Mesenchymal stem cell (in vitro differentiated cells and primary cell): ENCODE measurements around the gene OLIG3.

Source experiments
- DNase-seq: peaks from one replicate; pipeline ENCODE4 v3.0.0-alpha.2; 2013
- H2AFZ ChIP-seq: one replicate; pipeline ENCODE4 v1.6.1; 2013; ENCODE audit warnings: low read depth, mild to moderate bottlenecking, control low read depth, inconsistent platforms, low read length, moderate library complexity
- H2AK5ac ChIP-seq: 2 replicates; pipeline ENCODE4 v1.6.1; 2013; ENCODE audit warnings: low read length, moderate library complexity, mild to moderate bottlenecking, inconsistent platforms; ENCODE audit not compliant: severe bottlenecking
- H2BK120ac ChIP-seq: one replicate; pipeline ENCODE4 v1.6.1; 2013; ENCODE audit warnings: low read depth, mild to moderate bottlenecking, inconsistent platforms, low read length, moderate library complexity
- H2BK12ac ChIP-seq, 2 experiments: one replicate each; pipeline ENCODE4 v1.6.1; 2013; ENCODE audit warnings: inconsistent platforms in 2 of 2, low read length in 2 of 2, mild to moderate bottlenecking in 2 of 2, moderate library complexity in 2 of 2, control low read depth in 1 of 2
- H2BK15ac ChIP-seq: one replicate; pipeline ENCODE4 v1.6.1; 2013; ENCODE audit warnings: mild to moderate bottlenecking, low read depth, inconsistent platforms; ENCODE audit not compliant: poor library complexity, severe bottlenecking
- H2BK5ac ChIP-seq: 2 replicates; pipeline ENCODE4 v1.6.1; 2013; ENCODE audit warnings: low read depth, mild to moderate bottlenecking, low read length, control low read depth, inconsistent platforms; ENCODE audit not compliant: poor library complexity, severe bottlenecking
- H3K14ac ChIP-seq, 2 experiments: one replicate each; pipeline ENCODE4 v1.6.1; 2013; ENCODE audit warnings: inconsistent platforms in 2 of 2, low read length in 2 of 2, control low read depth in 1 of 2, mild to moderate bottlenecking in 1 of 2, moderate library complexity in 1 of 2
- H3K18ac ChIP-seq, 2 experiments: one replicate each; pipeline ENCODE4 v1.6.1; 2013; ENCODE audit warnings: inconsistent platforms in 2 of 2, low read length in 2 of 2, control low read depth in 1 of 2, low read depth in 1 of 2, mild to moderate bottlenecking in 1 of 2
- H3K23ac ChIP-seq, 2 experiments: one replicate each; pipeline ENCODE4 v1.6.1; 2013; ENCODE audit warnings: inconsistent platforms in 2 of 2, low read length in 2 of 2, mild to moderate bottlenecking in 2 of 2, moderate library complexity in 2 of 2, control low read depth in 1 of 2
- H3K27ac ChIP-seq: 2 replicates; pipeline ENCODE4 v1.5.1; 2013; ENCODE audit warnings: mild to moderate bottlenecking, moderate library complexity, low read length, control low read depth, inconsistent platforms; ENCODE audit not compliant: poor library complexity, severe bottlenecking
- H3K27me3 ChIP-seq, 2 experiments: 2 replicates each; pipeline versions ENCODE4 v1.6.1 to v1.7.0; 2013; ENCODE audit warnings: low read length in 2 of 2, mild to moderate bottlenecking in 2 of 2, moderate library complexity in 2 of 2, control low read depth in 1 of 2, inconsistent platforms in 1 of 2; ENCODE audit not compliant: control insufficient read depth in 1 of 2, insufficient read depth in 1 of 2
- H3K36me3 ChIP-seq, 2 experiments: 2 replicates each; pipeline versions ENCODE4 v1.6.1 to v1.7.0; 2013; ENCODE audit warnings: low read length in 2 of 2, control low read depth in 1 of 2, inconsistent platforms in 1 of 2, low read depth in 1 of 2, mild to moderate bottlenecking in 1 of 2; ENCODE audit not compliant: insufficient read depth in 2 of 2, control insufficient read depth in 1 of 2
- H3K4ac ChIP-seq, 2 experiments: one replicate each; pipeline ENCODE4 v1.6.1; 2013; ENCODE audit warnings: inconsistent platforms in 2 of 2, low read length in 2 of 2, mild to moderate bottlenecking in 2 of 2, moderate library complexity in 2 of 2, control low read depth in 1 of 2, low read depth in 1 of 2
- H3K4me1 ChIP-seq: 2 replicates; pipeline ENCODE4 v1.6.1; 2013; ENCODE audit warnings: low read depth, low read length, control low read depth; ENCODE audit not compliant: control insufficient read depth, insufficient read depth
- H3K4me2 ChIP-seq: 2 replicates; pipeline ENCODE4 v1.6.1; 2013; ENCODE audit warnings: low read length, mild to moderate bottlenecking, inconsistent platforms; ENCODE audit not compliant: poor library complexity, severe bottlenecking
- H3K4me3 ChIP-seq, 2 experiments: 2 replicates each; pipeline versions ENCODE4 v1.5.1 to v1.7.0; 2013; ENCODE audit warnings: low read length in 2 of 2, mild to moderate bottlenecking in 2 of 2, control low read depth in 1 of 2, low read depth in 1 of 2; ENCODE audit not compliant: insufficient read depth in 1 of 2
- H3K79me1 ChIP-seq: replicated peaks from 2 replicates; pipeline ENCODE4 v1.6.1; 2013; ENCODE audit warnings: mild to moderate bottlenecking, control low read depth, low read length, inconsistent platforms; ENCODE audit not compliant: poor library complexity, severe bottlenecking
- H3K9ac ChIP-seq: 2 replicates; pipeline ENCODE4 v1.7.0; 2013; ENCODE audit warnings: mild to moderate bottlenecking, low read length, moderate library complexity
- H3K9me3 ChIP-seq: 2 replicates; pipeline ENCODE4 v1.7.0; 2013; ENCODE audit warnings: mild to moderate bottlenecking, low read length; ENCODE audit not compliant: control insufficient read depth
- H4K8ac ChIP-seq: one replicate; pipeline ENCODE4 v1.6.1; 2013; ENCODE audit warnings: inconsistent platforms, mild to moderate bottlenecking, low read length, moderate library complexity
- H4K91ac ChIP-seq: one replicate; pipeline ENCODE4 v1.6.1; 2013; ENCODE audit warnings: mild to moderate bottlenecking, low read length, inconsistent platforms
- WGBS: methylation state at CpG from one replicate; pipeline ENCODE4 v1.1.7; 2013; ENCODE audit warnings: mixed read lengths; 5-methylcytosine and 5-hydroxymethylcytosine counted together

Gene OLIG3

DNA sequence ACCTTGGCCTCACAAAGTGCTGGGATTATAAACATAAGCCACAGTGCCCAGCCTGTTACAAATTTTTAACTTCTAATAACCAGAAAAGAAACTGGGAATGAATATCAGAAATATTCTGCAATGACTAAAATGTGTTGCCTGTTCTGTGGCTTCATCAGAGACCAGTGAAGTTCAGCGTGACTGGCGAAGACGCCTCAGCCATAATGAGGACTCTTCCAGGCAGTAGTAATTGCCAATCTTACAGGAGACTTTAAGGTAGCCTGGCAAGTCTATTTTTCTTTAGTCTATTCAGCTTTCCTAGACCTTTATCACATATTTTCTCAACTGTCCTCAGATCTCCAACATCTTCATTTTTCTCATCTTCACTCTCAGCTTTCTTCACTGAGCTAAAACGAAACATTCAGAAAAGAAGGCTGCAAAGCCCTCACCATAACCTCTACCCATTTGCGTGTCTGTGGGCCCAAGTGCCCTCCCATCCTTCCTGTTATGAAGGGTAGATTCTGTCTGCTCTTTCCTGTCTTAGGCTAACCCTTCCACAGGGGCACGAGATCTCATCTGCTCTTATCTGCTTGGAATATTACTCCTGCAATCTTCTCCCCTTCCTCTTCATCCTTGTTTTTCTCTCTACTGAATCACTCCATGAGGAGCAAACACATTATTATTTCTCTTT lies 42.0 kb upstream of the OLIG3 start:
- H3K4ac ChIP-seq = no peak overlapping the region
- DNase-seq = no peak
- H2BK5ac ChIP-seq = no peak overlapping the region
- H3K4me3 ChIP-seq = no peak overlapping the region
- H3K79me1 ChIP-seq = no peaks in the 10 kb centered on the region
- H2AK5ac ChIP-seq = no peak overlapping the region
- H4K8ac ChIP-seq = no peak overlapping the region
- no peak overlapping the region for H2BK12ac ChIP-seq
- no peak overlapping the region for H2AFZ ChIP-seq
- no peak overlapping the region for H2BK120ac ChIP-seq
- WGBS = 79% methylated on average over 6 of the region's 6 CpGs
- no peak overlapping the region for H3K4me2 ChIP-seq
- H4K91ac ChIP-seq = no peak overlapping the region
- H3K18ac ChIP-seq = no peak overlapping the region
- H3K14ac ChIP-seq = no peak overlapping the region
- H3K9me3 ChIP-seq = no peaks in the 10 kb centered on the region
- peaks cover 4 to 24% of the 10 kb centered on the region in 2 experiments for H3K27me3 ChIP-seq
- no peak overlapping the region for H3K23ac ChIP-seq
- H3K4me1 ChIP-seq = no peaks in the 10 kb centered on the region
- no peaks in the 10 kb centered on the region for H3K36me3 ChIP-seq
- no peak overlapping the region for H3K27ac ChIP-seq
- H3K9ac ChIP-seq = no peak overlapping the region
- H2BK15ac ChIP-seq = no peak overlapping the region

DNA sequence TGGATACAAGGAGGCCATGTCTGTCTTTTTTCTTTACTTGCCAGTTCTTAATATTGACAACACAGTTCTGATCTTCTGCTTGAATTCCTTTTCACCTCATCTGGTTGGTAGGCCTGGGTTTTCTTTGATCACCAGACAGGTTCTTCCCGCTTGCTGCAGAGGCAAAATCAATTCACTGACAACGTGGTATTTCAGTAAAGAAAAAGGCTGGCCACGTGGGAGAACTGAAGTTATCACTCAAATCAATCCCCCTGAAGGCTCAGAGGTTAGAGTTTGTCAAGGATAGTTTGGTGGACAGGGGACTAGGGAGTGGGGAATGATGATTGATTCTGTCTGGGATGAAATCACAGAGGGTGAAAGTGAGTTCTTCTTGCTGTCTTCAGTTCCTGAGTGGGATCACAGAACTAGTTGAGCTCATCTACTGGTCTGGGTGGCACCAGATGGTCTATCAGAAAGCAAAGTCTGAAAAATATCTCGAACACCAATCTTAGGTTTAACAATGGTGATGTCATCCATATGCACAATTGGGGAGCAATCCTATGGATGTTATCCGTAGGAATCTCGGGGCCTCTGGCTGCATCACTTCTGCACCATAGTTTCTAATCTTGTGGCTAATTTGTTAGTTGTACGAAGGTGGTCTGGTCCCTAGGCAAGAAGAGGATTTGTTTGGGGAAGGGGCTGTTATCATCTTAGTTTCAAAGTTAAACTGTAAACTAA lies 37.3 kb upstream of the OLIG3 start:
- Histone ChIP-seq H3K23ac (no peak overlapping the region), H3K14ac (no peak overlapping the region), H3K4ac (no peak overlapping the region), H3K18ac (no peak overlapping the region), H2BK5ac (no peak overlapping the region), H2AK5ac (no peak overlapping the region), H3K9me3 (peaks cover 5% of the 10 kb centered on the region), H2AFZ (no peak overlapping the region), H4K8ac (no peak overlapping the region), H3K79me1 (no peaks in the 10 kb centered on the region), H3K27me3 (peaks cover 0 to 27% of the 10 kb centered on the region in 2 experiments), H3K4me3 (no peak overlapping the region), H2BK12ac (no peak overlapping the region), H3K4me2 (no peak overlapping the region), H3K27ac (no peak overlapping the region), H3K4me1 (no peaks in the 10 kb centered on the region), H3K9ac (no peak overlapping the region), H4K91ac (no peak overlapping the region), H2BK120ac (no peak overlapping the region), H3K36me3 (no peaks in the 10 kb centered on the region), H2BK15ac (no peak overlapping the region)
- WGBS = 69% methylated on average over 6 of the region's 7 CpGs
- no peak for DNase-seq

DNA sequence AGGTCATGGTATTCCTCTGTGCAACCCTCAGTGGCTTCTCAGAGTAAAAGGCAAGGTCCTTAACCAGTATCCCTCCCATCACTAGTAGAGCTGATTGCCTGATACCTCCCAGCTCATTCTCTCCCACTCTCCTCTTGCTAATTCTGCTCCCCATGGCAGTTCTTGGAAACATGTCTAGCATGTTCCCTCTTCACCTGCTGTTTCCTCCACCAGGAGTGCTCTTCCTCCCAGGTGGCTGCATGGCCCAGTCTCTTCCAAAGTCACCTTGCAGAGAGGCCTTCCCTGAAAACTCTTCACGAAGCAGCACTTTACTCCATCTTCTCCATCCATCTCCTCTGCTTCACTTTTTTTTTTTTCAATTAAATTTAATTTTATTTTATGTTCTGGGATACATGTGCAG lies 36.2 kb upstream of the OLIG3 start:
- no peak overlapping the region for H3K14ac ChIP-seq
- H3K23ac ChIP-seq = no peak overlapping the region
- no peak overlapping the region for H2AFZ ChIP-seq
- H3K4me2 ChIP-seq = no peak overlapping the region
- H4K91ac ChIP-seq = no peak overlapping the region
- no peak overlapping the region for H2BK5ac ChIP-seq
- H3K18ac ChIP-seq = no peak overlapping the region
- H3K27ac ChIP-seq = no peak overlapping the region
- no peak overlapping the region for H2AK5ac ChIP-seq
- no peaks in the 10 kb centered on the region for H3K4me1 ChIP-seq
- 0% methylated on average over 1 of the region's 1 CpG for WGBS
- no peak overlapping the region for H2BK12ac ChIP-seq
- no peak for DNase-seq
- H3K36me3 ChIP-seq = no peaks in the 10 kb centered on the region
- no peak overlapping the region for H3K9ac ChIP-seq
- H2BK15ac ChIP-seq = no peak overlapping the region
- H4K8ac ChIP-seq = no peak overlapping the region
- H3K27me3 ChIP-seq = peaks cover 0 to 18% of the 10 kb centered on the region in 2 experiments
- H3K4ac ChIP-seq = no peak overlapping the region
- no peak overlapping the region for H2BK120ac ChIP-seq
- peaks cover 5% of the 10 kb centered on the region for H3K9me3 ChIP-seq
- H3K4me3 ChIP-seq = no peak overlapping the region
- no peaks in the 10 kb centered on the region for H3K79me1 ChIP-seq

DNA sequence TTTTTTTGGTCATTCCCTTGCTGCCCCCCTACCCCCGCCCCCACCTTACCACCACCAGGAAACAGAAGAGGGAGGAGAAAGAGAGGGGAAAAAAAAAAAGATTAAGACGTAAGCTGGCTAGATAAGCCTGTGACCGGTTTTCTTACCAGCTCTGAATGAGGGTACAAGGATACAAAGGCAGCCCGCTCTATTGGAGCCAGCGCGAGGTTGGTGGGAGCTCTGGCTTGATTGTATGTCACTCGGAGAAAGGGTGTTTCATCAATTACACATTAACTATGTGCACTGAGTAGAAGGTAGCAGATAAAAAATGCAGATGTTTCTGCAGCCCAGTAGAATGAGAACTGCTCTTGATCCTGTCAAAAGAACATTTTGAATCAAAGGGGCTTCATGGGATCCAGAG lies 28.6 kb upstream of the OLIG3 start:
- Histone ChIP-seq H3K9ac (no peak overlapping the region), H2BK120ac (no peak overlapping the region), H4K8ac (no peak overlapping the region), H3K18ac (no peak overlapping the region), H2BK15ac (no peak overlapping the region), H3K27me3 (peaks cover 3 to 29% of the 10 kb centered on the region in 2 experiments), H3K4me3 (no peak overlapping the region), H2AFZ (no peak overlapping the region), H3K36me3 (no peaks in the 10 kb centered on the region), H3K79me1 (no peaks in the 10 kb centered on the region), H3K27ac (no peak overlapping the region), H2AK5ac (no peak overlapping the region), H4K91ac (no peak overlapping the region), H3K23ac (no peak overlapping the region), H3K4ac (no peak overlapping the region), H3K4me2 (no peak overlapping the region), H2BK5ac (no peak overlapping the region), H3K14ac (no peak overlapping the region), H2BK12ac (no peak overlapping the region), H3K4me1 (no peaks in the 10 kb centered on the region), H3K9me3 (peaks cover 9% of the 10 kb centered on the region)
- DNase-seq = no peak
- WGBS = 50% methylated on average over 5 of the region's 7 CpGs
